ENCODE data around the gene CLDN18.

DNA sequence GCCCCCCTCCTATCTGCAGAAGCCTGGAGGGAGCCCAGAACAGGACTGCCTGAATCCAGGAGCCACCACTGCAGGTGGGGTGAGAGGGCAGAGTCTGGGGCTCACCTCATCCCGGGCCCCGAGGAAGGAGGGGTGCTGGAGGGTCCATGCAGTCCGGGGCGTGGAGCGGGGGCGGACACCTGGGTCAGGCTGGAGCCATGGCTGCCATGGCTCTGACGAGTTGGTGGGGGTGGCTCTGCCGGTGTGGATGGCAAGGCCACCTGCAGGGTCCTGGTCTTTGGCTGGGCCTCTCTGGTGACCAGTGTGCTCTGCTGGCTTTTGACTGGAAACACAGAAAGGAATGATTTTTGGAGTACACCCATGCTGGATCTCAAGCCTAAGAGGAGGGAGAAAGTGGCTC is 58.1 kb downstream of the CLDN18 start:
- TF ChIP-seq CTCF (IDR thresholded peaks at IDR 0.05; ENCODE audit: low read depth, low read length) (no peak), EZH2phosphoT487 (IDR thresholded peaks at IDR 0.05; ENCODE audit: low read depth) (no peak)
